HG02981 (cell line): ENCODE measurements around the gene ROR2.
"Not testable (repeated sequence)": the region's sequence is repeated elsewhere in the genome, so short reads cannot be mapped to it uniquely, and the experiment has no call there.

Experiments
- ATAC-seq: cut with Tn5 transposase; IDR thresholded peaks from one replicate; pipeline ENCODE4 v1.9.1; 2021; ENCODE audit warnings: mild to moderate bottlenecking, moderate library complexity; ENCODE audit not compliant: unreplicated experiment

ROR2 gene

DNA sequence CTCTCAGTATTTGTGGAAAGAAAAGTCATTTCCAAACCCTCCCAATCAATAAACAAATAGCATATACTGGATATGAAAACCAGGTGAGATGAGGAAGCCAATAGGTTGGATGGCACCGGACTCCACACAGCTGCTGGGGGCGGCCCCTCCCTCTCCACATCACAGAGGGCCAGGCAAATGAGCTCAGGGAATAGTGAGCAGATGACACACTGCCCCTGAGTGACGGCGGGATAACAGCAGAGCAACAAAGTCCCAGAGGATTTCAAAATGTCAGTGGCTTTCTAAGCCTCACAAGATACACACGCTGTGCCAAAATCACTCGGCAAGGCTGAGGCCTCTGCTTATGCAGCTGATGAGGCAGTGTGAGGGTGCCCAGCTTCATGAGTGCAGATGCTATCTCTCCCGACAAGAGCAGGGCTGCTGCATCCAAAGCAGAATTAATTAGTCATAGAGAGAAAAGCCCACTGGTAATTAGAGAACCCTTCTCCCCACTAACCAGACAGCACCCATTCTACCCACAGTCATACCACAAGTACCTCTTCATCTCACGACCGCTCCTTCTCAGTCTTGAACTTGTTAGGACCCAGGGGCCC, 291.4 kb downstream of the ROR2 start:
- ATAC-seq, result no peak

DNA sequence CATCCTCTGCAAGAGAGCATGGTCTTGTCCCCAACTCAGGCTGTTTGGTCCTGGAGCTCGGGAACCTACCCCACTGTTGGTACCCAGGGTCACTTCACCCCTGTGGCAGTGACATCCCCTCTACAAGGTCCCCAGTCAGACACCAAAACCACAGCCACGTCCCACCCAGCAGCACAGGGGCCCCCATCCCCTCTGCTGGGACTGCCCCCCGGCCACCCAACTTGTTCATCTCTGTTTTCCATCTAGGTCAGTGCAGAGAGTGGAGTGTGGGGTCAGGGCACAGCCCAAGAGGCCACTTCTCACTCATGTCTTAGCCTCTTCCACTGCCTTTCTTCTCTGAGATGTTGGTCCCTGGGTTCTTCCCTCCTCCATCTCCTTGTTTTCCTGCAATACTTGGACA, 292.5 kb downstream of the ROR2 start:
- no peak for ATAC-seq

DNA sequence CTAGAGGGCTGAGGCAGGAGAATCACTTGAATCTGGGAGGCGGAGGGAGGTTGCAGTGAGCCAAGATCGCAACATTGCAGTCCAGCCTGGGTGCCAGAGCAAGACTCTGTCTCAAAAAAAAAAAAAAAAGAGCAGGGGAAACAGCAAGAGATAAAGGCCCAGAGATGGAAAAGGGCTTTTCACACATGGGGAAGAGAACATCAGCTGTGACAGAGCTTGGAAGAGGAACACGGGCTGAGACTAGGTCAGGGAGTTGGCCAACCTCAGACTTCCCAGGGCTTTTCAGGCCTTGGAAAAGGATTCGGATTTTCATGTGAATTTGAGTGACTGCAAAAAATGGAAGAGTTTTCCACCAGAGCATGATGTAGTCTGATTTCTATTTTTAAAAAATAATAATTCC, 294.4 kb downstream of the ROR2 start:
- ATAC-seq, result no peak

DNA sequence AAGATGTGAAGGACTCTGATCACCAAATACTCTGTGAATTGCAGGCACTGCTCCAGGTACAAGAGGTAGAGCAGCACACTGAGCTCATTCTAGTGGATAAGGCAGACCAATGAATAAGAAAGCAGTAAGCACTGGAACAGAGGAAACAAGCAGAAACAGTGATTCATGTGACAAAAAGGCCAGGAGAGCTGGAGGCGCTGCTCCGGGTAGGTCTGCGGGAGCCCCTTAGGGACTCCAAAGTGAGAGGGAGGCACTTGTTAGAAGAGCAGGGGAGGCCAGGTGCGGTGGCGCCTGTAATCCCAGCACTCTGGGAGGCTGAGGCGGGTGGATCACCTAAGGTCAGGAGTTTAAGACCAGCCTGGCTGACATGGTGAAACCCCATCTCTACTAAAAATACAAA, 294.8 kb downstream of the ROR2 start:
- no peak for ATAC-seq

DNA sequence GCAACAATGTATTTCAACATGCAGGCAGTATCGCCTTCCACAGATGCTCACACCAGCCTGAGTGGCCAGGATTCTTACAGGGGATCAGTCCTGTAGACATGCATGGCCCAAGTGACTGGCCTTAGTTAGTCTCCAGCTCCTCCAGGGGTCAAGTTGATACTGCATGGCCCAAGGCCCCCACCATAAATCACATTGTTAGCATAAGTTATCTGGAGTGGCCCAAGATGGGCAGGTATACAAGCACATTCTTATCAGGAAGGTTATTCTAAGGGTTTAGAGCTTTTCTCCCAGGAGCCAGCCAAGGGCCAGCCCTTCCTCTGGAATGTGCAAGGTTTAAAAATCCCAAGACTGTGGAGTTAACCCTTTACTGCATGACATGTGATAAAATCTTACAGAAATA, 295.5 kb downstream of the ROR2 start:
- ATAC-seq, result no peak

DNA sequence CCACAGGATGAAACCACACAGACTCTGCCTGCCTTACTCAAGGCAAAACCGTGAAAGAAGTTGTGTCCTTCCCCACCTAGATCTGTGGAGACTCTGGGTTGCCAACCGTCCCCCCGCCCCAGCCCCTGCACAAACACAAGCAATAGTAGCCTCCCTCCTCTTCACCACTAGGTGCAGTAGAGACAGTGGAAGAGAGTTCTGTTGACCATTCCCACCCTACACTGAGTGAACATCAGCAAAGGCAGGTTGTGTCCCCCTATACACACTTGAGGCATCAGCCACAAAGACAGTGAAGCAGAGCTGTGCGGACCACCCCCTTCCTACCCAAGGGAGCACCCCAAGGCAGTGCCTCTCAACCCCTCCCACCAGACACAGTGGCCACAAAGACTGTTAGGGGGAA, 302.7 kb downstream of the ROR2 start:
- ATAC-seq, result no peak

DNA sequence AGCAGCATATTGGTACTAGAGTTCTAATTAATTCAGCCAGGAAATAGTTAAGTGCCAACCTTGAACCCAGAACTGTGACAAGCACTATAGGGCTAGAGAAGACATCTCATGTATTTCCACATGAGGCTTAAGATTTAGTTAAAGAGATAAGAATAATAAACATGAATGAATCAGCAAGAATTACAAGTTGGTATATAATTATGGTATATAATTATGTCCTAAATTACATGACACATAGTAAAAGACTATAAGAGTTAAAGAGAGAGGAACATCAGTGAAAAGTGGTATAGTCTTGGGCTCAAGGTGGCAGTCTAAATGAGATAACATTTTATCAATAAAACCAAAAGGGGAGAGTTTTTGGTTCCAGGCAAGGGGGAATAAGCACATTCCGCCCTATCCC, 303.3 kb downstream of the ROR2 start:
- no peak for ATAC-seq

DNA sequence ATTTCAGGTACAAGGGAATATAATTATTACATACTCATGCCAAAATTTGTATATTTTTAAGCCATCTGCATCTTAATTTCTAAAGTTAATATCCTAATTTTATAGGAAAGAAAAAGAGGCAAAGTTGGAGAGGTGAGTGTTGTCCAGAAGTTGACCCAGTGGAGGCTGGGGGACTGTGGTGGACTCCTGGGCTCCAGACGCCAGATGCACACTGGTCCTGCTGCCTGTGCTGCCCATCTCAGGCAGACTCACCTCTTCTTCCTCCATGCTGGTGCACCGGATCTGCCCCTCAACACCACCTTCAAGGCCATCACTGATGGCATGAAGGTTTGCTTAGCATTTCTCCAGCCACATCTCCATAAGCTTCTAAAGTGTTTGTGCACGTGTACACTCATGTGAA, 305.6 kb downstream of the ROR2 start:
- no peak for ATAC-seq

DNA sequence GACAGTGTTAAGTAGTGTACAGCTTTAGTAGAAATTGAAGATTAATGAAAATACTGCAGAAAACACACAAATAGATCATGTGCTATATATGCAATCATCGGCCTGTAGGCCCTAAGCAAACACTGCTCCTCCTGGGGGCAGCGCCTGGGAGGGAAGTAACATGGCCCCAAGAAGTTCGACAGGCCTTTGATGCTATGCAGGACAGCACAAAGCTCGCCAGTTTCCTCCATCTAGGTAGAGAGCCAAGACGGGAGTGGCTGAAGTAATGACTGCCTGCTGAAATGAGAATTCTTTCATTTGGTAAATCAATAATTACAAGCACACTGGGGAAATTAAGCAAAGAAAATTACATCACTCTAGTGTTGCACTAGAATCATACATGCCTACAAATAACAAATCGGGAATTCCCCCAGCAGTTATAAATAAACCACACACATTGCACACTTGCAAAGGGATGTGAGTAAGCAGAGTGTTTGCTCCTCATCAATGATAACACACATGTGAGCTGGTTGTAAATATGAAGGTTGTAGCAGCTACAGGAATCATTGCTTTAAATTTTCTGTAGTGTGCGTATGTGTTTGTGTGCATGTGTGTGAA, 306.4 kb downstream of the ROR2 start:
- no peak for ATAC-seq

DNA sequence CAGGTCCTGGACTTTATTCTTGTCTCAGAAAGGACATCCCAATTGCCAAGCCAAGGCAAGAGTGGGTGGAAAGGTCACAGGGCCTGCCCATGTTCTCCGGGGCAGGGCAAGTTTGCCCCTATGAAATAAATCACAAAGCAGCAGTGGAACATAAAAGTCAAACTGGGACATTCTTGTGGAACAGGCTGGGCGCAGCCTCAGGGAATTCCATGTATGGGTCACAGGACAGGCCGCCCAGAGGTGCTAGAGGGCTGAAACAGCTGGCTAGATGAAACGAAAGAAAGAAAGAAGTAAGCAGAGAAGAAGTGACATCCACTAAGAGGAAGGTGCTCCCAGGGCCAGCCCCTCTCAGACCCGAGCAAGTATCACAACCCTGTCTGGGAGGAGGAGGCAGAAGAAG, 307.3 kb downstream of the ROR2 start:
- no peak for ATAC-seq

DNA sequence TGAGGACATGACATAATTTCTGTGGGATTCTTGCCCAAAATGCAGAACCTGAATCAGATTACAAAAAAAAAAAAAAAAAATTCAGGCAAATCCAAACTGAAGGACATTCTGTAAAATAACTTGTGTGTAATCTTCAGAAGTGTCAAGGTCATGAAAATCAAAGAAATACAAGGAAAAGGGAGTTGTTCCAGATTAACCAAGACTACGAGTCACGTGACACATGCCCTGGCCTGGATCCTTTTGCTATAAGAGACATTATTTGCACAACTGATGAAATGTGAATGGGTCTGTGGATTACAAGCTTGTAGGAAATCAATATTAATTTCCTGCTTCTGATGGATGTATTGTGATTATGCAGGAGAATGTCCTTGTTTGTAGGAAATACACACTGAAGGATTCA, 309.6 kb downstream of the ROR2 start:
- ATAC-seq, result no peak

DNA sequence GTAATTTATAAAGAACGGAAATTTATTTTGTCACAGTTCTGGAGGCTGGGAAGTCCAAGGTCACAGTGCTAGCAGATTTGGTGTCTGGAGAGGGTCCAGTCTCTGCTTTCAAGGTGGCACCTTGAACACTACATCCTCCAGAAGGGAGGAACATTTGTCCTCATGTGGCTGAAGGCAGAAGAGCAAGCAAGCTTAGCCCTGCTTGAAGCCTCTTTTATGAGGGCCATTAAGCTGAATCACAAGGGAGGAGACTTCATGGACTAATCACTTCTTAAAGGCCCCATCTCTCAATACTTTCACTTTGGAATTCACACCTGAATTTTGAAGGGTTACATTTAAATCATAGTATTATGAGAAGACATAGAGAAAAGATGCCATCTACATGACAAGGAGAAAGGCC, 311.0 kb downstream of the ROR2 start:
- no peak for ATAC-seq

DNA sequence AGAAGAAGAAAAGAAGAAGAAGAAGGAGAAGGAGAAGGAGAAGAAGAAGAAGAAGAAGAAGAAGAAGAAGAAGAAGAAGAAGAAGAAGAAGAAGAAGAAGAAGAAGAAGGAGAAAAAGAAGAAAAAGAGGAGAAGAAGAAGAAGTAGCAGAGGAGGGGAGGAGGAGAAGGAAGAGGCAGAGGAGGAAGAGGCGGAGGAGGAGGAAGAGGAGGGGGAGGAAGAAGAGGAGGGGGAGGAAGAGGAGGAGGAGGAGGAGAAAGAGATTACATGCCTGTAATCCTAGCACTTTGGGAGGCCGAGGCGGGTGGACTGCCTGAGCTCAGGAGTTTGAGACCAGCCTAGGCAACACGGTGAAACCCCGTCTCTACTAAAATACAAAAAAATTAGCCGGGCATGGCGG, 315.2 kb downstream of the ROR2 start:
- ATAC-seq, result not testable (repeated sequence)

DNA sequence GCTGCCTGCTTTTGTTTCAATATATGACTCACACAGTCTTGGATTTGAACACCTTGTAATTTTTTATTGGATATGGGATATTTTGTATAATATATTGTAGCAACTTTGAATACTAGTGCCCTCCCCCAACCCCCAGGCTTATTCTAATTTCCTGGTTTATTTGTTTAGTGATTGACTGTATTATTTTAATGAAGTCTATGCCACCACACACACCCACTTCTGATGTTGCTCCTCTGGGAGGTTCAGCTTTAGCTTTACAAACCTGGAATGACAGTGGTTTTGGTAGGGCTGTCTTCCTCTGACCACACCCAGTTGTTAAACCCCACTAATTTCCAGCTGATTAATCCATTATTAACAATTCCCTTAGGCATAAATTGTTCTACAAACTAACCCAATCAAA, 320.3 kb downstream of the ROR2 start:
- no peak for ATAC-seq

DNA sequence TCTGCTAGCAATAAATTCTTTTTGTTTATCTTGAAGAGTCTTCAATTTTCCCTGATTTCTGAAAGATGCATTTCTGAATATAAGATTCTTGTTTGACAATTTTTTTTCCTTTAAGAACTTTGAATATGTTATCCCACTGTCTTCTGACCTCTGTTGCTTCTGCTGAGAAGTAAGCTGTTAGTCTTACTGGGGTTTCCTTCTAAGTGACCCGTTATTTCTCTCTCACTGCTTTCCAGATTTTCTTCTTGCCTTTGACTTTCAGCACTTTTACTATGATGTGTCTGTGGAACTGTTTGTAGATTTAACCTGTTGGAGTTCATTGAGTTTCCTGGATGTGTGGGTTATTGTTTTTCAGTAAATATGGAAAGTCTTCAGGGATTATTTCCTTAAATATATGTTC, 321.1 kb downstream of the ROR2 start:
- no peak for ATAC-seq

DNA sequence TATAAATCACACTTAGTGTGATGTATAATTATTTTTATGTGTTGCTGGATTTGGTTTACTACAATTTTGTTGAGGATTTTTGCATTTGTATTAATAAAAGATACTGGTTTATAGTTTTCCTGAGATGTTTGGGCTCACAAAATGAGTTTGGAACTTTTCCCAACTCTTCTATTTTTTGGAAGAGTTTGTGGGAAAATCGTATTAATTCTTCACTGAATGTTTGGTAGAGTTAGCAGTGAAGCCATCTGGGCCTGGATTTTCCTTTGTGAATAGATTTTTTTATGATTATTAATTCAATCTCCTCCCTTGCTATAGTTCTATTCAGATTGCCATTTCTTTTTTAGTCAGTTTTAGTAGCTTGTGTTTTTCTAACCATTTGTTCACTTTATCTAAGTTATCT, 324.7 kb downstream of the ROR2 start:
- no peak for ATAC-seq

DNA sequence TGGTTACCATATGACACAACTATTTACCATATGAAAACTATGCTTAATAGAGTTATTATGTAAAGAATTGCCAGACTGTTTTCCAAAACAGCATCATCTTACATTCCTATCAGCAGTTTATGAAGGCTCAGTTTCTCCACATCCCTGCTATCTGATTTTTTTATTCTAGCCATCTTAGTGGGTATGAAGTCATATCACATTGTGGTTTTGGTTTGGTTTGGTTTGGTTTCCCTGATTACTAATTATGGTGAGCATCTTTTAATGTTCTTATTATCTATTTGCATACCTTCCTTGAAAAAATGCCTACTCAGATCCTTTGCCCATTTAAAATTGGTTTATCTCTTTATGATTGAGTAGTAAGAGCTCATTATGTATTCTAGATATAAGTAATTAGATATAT, 327.0 kb downstream of the ROR2 start:
- ATAC-seq, result no peak

DNA sequence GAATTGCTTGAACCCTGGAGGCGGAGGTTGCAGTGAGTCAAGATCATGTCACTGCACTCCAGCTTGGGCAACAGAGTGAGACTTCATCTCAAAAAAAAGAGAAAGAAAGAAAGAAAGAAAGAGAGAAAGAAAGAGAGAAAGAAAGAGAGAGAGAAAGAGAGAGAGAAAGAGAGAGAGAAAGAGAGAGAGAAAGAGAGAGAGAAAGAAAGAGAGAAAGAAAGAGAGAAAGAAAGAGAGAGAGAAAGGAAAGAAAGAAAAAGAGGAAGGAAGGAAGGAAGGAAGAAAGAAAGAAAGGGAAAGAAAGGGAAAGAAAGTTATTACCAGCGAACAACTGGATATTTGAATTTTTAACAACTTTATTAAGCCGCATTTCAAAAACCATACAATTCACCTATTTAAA, 327.9 kb downstream of the ROR2 start:
- ATAC-seq, result not testable (repeated sequence)

DNA sequence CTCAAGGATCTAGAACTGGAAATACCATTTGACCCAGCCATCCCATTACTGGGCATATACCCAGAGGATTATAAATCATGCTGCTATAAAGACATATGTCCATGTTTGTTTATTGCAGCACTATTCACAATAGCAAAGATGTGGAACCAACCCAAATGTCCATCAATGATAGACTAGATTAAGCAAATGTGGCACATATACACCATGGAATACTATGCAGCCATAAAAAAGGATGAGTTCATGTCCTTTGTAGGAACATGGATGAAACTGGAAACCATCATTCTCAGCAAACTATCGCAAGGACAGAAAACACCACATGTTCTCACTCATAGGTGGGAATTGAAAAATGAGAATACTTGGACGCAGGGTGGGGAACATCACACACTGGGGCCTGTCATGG, 336.0 kb downstream of the ROR2 start:
- not testable (repeated sequence) for ATAC-seq

DNA sequence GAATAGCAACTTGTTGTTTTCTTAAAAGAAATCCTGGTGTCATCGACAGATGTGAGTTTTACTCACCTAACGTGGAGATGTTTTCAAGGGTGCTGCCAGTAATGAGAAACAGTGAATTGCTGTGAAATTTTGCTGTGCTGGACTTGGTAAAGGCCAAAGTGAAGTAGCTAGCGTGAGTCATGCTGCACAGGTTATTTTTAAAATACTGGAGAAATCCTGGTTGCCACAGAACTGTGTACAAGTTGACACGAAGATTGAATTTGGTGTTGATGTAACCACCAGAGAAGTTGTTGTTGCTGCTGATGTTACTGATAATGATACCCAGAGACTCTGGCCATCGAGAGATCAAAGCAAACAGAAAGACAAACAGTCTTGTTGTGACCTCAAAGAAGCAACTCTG, 338.4 kb downstream of the ROR2 start:
- no peak for ATAC-seq

DNA sequence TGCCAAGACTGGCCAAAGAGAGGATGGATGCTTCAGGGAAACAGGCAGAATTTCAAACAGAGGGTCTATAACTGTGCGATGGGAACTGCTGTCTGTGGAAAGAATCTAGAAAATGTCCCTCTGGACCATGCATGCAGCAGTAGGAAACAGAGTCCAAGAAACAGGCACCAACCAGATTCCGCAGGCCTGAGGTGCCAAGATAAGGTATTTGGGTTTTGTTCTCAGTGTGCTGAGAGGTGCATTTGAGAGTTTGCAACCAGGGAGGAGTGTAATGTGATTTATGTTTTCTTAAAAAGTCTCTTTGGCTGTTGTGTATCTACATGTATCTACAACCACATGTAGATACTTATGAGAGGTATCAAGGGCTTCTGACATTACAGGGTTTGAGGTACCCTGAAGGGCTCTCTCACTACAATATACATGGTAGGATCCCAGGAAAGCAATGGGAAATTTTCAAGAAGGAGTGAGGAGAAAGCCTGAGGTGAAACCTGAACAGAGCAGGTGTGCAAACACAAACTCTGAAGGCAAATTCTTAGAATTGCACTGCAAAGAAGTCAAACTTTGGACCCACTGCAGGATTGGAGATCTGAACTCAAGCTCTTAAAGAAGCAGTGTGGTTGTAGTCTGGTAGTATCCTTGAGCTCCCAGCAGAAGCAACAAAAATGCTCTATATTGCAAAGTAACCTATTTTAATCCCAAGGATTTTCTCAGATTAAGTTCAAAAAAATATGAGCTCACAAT, 343.6 kb downstream of the ROR2 start:
- ATAC-seq, result no peak

DNA sequence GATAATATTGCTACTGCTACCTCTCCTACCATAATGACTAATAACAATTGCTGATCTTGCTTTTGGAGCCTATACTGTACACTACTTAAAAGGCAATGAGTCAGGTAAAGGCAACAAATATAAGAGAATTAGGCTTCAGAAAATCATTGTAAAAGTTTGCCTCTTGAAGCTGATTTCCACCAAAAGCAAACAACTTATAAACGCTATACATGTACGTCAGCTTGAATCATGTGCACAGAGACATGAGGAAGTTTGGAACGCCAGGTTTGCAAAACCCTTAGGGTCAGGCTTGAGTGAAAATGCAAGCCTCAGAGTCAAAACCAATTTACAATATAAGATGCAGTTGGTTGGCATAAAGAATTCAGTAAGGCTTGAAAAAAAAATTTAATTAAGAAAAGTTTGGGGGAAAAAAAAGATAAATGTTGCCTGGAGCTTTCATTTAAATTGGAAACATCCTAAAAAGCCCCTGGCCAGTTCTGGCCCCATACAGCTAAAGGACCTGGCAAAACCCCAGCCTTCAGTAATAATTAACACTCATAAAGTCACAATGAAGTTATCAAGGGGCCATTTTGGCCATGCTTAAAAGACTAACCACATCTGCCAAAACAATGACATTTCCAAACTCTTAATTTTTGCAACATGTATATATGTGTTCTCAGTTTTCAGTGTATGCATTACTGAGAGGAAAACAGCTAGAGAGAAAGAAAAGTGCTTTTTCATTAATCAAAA, 345.4 kb downstream of the ROR2 start:
- no peak for ATAC-seq
